HG03045 (cell line): Measurements from ENCODE around the gene PLA2G2A.
"Not testable (repeated sequence)": the region's sequence is repeated elsewhere in the genome, so short reads cannot be mapped to it uniquely, and the experiment has no call there.

Experiments
- ATAC-seq: cut with Tn5 transposase; IDR thresholded peaks from one replicate; pipeline ENCODE4 v1.9.1; 2021; ENCODE audit warnings: mild to moderate bottlenecking, moderate library complexity; ENCODE audit not compliant: unreplicated experiment

Gene PLA2G2A

GRCh38 chr1:19934336-19934735 is 45.1 kb downstream of the PLA2G2A start:
- no peak for ATAC-seq

- no peak for ATAC-seq
Observed at GRCh38 chr1:19932866-19933265, 46.6 kb downstream of the PLA2G2A start.

GRCh38 chr1:19927130-19927421 is 52.3 kb downstream of the PLA2G2A start:
- not testable (repeated sequence) for ATAC-seq

GRCh38 chr1:19926296-19927129 is 52.9 kb downstream of the PLA2G2A start:
- ATAC-seq: no peak
